Parathyroid adenoma (tissue), 2 donors: Measurements from ENCODE around the gene TM4SF4.

Source experiments
- H2AFZ ChIP-seq: fragments of 300-600 bp; sonication (generic); one replicate; pipeline ENCODE4 v1.7.0; 2017; ENCODE audit warnings: antibody characterized with exemption, mild to moderate bottlenecking
- H3K27ac ChIP-seq: fragments of 300-600 bp; sonication (generic); one replicate; pipeline ENCODE4 v1.7.0; 2017
- H3K27me3 ChIP-seq: fragments of 300-600 bp; sonication (generic); one replicate; pipeline ENCODE4 v1.7.0; 2017; ENCODE audit warnings: low read length; ENCODE audit not compliant: control insufficient read depth, insufficient read depth
- H3K36me3 ChIP-seq: fragments of 300-600 bp; sonication (generic); one replicate; pipeline ENCODE4 v1.7.0; 2017; ENCODE audit warnings: low read length; ENCODE audit not compliant: control insufficient read depth, insufficient read depth
- H3K4me1 ChIP-seq: fragments of 300-600 bp; sonication (generic); one replicate; pipeline ENCODE4 v1.7.0; 2017; ENCODE audit warnings: control low read depth
- H3K4me2 ChIP-seq: fragments of 300-600 bp; sonication (generic); one replicate; pipeline ENCODE4 v1.7.0; 2017; ENCODE audit warnings: low read length
- H3K4me3 ChIP-seq: fragments of 300-600 bp; sonication (generic); one replicate; pipeline ENCODE4 v1.7.0; 2017; ENCODE audit warnings: low read depth, low read length
- H3K79me2 ChIP-seq: fragments of 300-600 bp; sonication (generic); one replicate; pipeline ENCODE4 v1.7.0; 2017; ENCODE audit warnings: control low read depth
- H3K9ac ChIP-seq: fragments of 300-600 bp; sonication (generic); one replicate; pipeline ENCODE4 v1.7.0; 2017; ENCODE audit warnings: mild to moderate bottlenecking
- H3K9me3 ChIP-seq: fragments of 300-600 bp; sonication (generic); one replicate; pipeline ENCODE4 v1.7.0; 2017; ENCODE audit warnings: low read length; ENCODE audit not compliant: control insufficient read depth
- CTCF ChIP-seq: fragments of 300-600 bp; sonication (generic); IDR thresholded peaks from one replicate; pipeline ENCODE4 v1.7.0; 2017; ENCODE audit warnings: antibody characterized with exemption, mild to moderate bottlenecking
- donor health status: primary hyperparathyroidism.

Gene TM4SF4

GRCh38 chr3:149432149-149432548, 42.3 kb upstream of the TM4SF4 start:
- Histone ChIP-seq H3K4me1 (no peaks in the 10 kb centered on the region), H3K27ac (no peak overlapping the region), H3K4me2 (no peak overlapping the region), H3K27me3 (no peaks in the 10 kb centered on the region), H3K36me3 (no peaks in the 10 kb centered on the region), H3K79me2 (no peaks in the 10 kb centered on the region), H3K4me3 (no peak overlapping the region), H3K9ac (no peak overlapping the region), H2AFZ (no peak overlapping the region), H3K9me3 (no peaks in the 10 kb centered on the region)
- TF ChIP-seq CTCF: no peak

- H3K27ac ChIP-seq: no peak overlapping the region
- no peaks in the 10 kb centered on the region for H3K9me3 ChIP-seq
Measured at GRCh38 chr3:149435996-149436885, 38.3 kb upstream of the TM4SF4 start.

GRCh38 chr3:149437286-149437685, 37.2 kb upstream of the TM4SF4 start:
- Histone ChIP-seq H3K9ac (no peak overlapping the region), H3K36me3 (no peaks in the 10 kb centered on the region), H3K27ac (no peak overlapping the region)

More at GRCh38 chr3:149435996-149436885, 38.3 kb upstream of the TM4SF4 start:
- no peak overlapping the region for H3K9ac ChIP-seq
- no peaks in the 10 kb centered on the region for H3K4me1 ChIP-seq
- H3K79me2 ChIP-seq: no peaks in the 10 kb centered on the region
- no peak overlapping the region for H3K4me3 ChIP-seq
- H2AFZ ChIP-seq: no peak overlapping the region
- TF ChIP-seq CTCF: no peak
- H3K36me3 ChIP-seq: no peaks in the 10 kb centered on the region
- H3K27me3 ChIP-seq: no peaks in the 10 kb centered on the region
- H3K4me2 ChIP-seq: no peak overlapping the region

GRCh38 chr3:149437710-149438109, 36.8 kb upstream of the TM4SF4 start:
- H3K9ac ChIP-seq: no peak overlapping the region
- no peak overlapping the region for H3K27ac ChIP-seq
- no peaks in the 10 kb centered on the region for H3K4me1 ChIP-seq
- H3K9me3 ChIP-seq: no peaks in the 10 kb centered on the region
- H2AFZ ChIP-seq: no peak overlapping the region
- H3K79me2 ChIP-seq: no peaks in the 10 kb centered on the region
- H3K36me3 ChIP-seq: no peaks in the 10 kb centered on the region
- H3K4me3 ChIP-seq: no peak overlapping the region
- no peak overlapping the region for H3K4me2 ChIP-seq
- no peaks in the 10 kb centered on the region for H3K27me3 ChIP-seq
- no peak for TF ChIP-seq CTCF

More at GRCh38 chr3:149437286-149437685, 37.2 kb upstream of the TM4SF4 start:
- no peaks in the 10 kb centered on the region for H3K9me3 ChIP-seq
- TF ChIP-seq CTCF: no peak
- H3K27me3 ChIP-seq: no peaks in the 10 kb centered on the region
- no peak overlapping the region for H2AFZ ChIP-seq
- no peaks in the 10 kb centered on the region for H3K79me2 ChIP-seq
- no peak overlapping the region for H3K4me2 ChIP-seq
- H3K4me3 ChIP-seq: no peak overlapping the region
- H3K4me1 ChIP-seq: no peaks in the 10 kb centered on the region

- no peak for TF ChIP-seq CTCF
- H3K79me2 ChIP-seq: no peaks in the 10 kb centered on the region
Measured at GRCh38 chr3:149438981-149439380, 35.5 kb upstream of the TM4SF4 start.

More at GRCh38 chr3:149438981-149439380, 35.5 kb upstream of the TM4SF4 start:
- H3K4me2 ChIP-seq: no peak overlapping the region
- H3K27ac ChIP-seq: no peak overlapping the region
- no peaks in the 10 kb centered on the region for H3K36me3 ChIP-seq
- no peaks in the 10 kb centered on the region for H3K4me1 ChIP-seq
- no peak overlapping the region for H3K9ac ChIP-seq
- no peak overlapping the region for H2AFZ ChIP-seq
- H3K4me3 ChIP-seq: no peak overlapping the region
- H3K27me3 ChIP-seq: no peaks in the 10 kb centered on the region
- H3K9me3 ChIP-seq: no peaks in the 10 kb centered on the region
